ENCODE data around the gene HSD17B11.

- TF ChIP-seq CTCF (IDR thresholded peaks at IDR 0.05; ENCODE audit: insufficient read depth, low read length) (no peak), POLR2AphosphoS5 (IDR thresholded peaks at IDR 0.05; ENCODE audit: low read depth) (no peak), REST (IDR thresholded peaks at IDR 0.05; ENCODE audit: insufficient replicate concordance, low read depth) (no peak)
Observed at GRCh38 chr4:87305562-87305961, 85.4 kb downstream of the HSD17B11 start.
